Stimulated activated CD8-positive, alpha-beta memory T cell treated with anti-CD3 and anti-CD28 coated beads, Interleukin-4, amount 100 ng/mL, for 1 hour (primary cell): Measurements from ENCODE around the gene SMTNL1.

ENCODE experiments used
- DNase-seq, 2 donors: peaks; one replicate each; pipeline ENCODE4 v3.0.0-alpha.2; 2020; ENCODE audit warnings: low read depth in 2 of 2, low spot score in 1 of 2

Gene SMTNL1

DNA sequence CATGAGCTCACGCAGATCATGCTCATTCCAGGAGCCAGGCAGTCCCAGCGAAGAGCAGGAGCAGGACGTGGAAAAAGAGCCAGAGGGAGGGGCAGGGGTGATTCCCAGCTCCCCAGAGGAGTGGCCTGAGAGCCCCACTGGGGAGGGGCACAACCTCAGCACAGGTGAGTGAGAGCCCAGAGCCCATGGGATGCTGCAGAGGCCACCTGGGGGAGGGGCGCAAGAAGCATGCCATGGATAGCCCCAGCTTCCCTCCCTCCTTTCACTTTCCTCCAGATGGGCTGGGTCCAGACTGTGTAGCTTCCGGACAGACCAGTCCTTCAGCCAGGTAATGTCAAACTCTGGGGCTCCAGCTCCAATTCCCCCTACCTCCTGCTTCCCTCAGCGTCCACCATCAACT, 6.2 kb downstream of the SMTNL1 start:
- DNase-seq = no peak

DNA sequence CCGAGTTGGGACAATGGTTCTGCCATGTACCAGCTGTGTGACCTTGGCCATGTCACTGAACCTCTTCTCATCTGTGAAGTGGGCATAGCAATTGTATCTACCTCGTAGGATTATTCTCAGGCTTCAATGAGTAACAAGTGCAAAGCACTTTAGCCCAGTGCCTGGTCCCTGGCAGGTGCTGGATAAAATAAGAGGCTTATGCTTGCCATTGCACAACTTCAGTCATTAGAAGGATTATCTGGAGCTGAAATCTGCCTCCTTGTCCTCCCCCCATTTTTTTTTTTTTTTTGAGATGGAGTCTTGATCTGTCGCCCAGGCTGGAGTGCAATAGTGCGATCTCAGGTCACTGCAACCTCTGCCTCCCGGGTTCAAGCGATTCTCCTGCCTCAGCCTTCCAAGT, 7.2 kb downstream of the SMTNL1 start:
- no peak for DNase-seq

DNA sequence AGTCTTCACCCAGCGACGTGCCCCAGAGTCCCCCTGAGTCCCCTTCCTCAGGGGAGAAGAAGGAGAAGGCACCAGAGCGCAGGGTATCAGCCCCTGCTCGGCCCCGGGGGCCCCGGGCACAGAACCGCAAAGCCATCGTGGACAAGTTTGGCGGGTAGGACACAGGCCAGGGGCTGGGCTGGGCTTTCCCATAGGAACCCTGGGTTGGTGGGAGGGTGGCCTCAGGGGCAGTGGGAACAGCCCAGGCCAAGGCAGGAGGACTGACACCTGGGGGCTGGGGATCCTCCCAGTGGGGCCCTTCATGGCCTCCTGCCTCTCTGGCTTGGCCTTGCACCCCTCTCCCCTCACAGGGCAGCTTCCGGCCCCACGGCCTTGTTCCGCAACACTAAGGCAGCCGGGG, 8.5 kb downstream of the SMTNL1 start:
- DNase-seq = no peak

DNA sequence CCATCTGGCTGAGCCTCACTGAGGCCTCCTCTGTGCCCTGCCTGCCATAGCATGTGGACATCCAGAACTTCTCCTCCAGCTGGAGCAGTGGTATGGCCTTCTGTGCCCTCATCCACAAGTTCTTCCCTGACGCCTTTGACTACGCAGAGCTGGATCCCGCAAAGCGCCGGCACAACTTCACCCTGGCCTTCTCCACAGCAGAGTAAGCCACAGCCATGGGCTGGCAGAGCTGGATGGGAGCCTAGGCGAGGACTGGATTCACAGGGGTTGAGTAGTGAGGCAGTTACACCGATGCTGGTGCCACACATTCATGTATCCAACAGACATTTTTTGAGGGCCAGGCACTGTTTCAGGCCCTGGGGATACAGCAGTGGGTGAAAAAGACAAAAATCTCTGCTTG, 9.1 kb downstream of the SMTNL1 start:
- no peak for DNase-seq

DNA sequence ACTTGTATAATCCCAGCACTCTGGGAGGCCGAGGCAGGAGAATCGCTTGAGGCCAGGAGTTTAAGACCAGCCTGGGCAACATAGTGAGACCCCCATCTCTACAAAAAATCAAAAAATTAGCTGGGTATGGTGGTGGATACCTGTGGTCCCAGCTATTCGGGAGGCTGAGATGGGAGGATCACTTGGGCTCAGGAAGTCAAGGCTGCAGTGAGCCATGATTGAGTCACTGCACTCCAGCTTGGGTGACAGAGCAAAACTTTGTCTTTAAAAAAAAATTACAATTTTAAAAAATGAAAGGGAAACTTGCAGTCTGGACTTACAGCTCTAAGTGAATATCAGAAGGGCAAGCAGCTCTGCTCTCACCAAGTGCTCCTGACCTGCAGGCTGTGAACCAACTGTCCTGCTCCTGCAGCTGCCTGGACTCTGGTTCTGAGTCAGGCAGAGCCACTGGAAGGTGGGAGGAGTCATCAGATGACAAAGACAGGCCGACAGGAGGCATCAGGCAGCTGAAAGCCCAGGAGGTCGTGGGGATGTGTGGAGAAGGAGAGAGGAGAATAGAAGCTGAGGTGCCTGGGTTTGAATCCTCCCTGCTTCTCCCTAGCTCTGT, 9.6 kb downstream of the SMTNL1 start:
- DNase-seq = no peak

DNA sequence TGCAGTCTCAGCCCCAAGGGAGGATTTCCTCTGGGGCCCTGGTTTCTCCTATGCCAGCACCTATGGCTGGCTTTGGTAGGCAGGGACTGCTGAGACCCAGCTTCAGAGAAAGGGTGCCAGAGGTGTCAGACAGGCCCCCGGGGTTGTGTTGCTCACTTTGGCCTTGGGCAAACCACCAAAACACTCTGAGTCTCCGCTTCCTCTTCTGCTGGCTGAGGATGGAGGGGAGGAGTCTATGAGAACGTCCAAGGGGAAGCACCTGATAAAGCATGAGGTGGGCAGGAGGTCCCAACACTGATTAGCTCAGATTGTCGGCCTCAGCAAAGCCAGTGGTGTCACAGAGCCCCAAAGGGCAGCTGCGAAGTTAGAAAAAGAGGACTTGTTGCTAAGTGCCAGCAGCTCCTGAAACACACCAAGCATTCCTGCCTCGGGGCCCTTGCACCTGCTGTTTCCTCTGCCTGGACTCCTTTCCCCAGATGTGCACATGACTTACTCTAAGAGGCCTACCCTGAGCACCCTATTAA, 10.5 kb downstream of the SMTNL1 start:
- DNase-seq = no peak

DNA sequence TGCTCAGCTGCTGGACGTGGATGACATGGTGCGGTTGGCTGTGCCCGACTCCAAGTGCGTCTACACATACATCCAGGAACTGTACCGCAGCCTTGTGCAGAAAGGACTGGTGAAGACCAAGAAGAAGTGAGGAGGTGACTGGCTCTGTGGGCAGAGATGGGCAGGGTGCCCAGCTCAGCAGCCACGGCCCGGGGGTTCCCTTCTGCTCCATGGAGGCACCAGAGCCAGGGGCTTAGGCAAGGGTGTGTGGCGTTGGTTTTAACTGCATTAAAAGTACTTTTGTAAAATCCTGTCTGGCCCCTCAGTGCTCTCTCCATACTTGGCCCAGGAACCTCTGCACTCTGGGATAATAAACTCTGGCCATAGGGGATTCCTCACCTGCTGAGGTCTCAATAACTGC, 12.6 kb downstream of the SMTNL1 start:
- no peak for DNase-seq

DNA sequence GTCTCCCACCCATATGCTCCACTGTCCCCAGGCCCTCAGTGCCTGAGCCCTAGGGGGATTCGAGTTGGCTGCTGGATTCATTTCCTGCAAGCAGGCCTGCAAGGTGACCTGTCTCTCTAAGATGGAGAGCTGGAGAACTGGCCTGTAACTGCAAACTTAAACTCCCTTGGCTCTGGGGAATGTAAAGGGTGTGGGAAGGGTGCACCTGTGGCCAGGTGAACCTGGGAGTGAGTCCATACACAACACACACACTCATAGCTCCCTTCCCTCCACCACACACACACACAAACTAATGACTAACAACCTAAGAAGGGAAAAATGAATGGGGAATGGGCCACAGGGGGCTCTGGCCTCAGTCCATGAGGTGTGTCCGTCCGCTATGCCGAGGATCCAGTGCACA, 14.5 kb downstream of the SMTNL1 start:
- DNase-seq = no peak

DNA sequence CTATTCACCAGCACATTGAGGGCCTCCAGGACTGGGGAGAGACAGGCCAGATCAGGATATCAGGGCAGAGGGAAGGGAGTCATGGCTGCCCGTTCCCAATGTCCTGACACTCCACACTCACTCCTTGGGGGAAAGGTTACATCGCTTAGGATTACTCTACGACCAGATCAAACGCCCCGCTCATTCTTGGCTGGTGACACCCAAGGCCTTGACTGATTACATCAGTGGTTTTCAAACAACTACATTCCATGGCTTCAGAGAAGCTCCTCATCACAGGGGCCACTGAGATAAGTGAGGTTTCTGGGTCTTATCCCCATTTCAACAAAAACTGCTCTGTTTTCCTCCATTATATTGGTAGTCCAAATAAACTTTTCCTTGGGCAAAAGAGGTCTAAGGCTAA, 15.1 kb downstream of the SMTNL1 start:
- DNase-seq = no peak

DNA sequence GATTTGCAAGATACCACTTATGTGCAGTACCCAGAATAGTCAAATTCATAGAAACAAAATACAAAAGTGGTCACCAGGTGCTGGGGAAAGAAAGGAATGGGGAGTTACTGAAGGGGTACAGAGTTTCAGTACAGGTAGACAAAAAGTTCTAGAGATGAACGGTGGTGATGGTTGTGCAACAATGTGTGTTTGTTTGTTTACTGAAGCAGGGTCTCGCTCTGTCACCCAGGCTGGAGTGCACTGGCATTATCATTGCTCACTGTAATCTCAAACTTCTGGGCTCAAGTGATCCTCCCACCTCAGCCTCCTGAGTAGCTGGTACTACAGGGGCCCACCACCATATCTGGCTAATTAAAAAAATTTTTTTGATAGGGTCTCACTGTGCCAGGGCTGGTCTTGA, 18.0 kb downstream of the SMTNL1 start:
- DNase-seq = no peak

DNA sequence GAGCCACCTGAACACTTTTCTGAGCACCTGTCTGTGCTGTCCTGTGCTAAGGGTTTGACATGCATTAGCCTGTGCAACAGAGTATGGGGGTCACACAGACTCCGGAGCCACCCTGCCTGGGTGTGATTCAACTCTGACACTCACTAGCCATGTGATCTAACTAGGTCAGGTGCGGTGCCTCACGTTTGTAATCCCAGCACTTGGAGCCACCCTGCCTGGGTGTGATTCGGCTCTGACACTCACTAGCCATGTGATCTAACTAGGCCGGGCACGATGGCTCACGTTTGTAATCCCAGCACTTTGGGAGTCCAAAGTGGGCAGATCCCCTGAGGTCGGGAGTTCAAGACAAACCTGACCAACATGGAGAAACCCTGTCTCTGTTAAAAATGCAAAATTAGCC, 18.6 kb downstream of the SMTNL1 start:
- DNase-seq = no peak

DNA sequence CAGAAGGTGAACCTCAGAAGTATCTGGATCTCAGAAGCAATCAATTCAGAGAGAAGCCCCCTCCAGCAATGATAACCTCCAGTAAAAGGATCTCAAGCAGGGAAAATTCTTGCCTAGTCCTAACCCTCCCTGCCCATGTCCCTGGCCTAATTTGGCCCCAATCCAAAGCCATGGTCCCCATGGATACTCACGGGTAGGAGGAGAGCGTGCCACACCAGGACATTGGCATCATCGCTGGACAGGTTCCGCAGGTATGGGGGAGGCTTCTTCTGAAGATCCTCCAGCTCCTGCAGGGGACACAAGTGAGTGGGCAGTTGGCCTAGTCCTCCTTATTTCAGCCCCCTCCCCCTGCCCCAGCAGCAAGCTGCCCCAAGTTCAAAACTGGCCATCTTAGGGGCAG, 22.8 kb downstream of the SMTNL1 start:
- no peak for DNase-seq

DNA sequence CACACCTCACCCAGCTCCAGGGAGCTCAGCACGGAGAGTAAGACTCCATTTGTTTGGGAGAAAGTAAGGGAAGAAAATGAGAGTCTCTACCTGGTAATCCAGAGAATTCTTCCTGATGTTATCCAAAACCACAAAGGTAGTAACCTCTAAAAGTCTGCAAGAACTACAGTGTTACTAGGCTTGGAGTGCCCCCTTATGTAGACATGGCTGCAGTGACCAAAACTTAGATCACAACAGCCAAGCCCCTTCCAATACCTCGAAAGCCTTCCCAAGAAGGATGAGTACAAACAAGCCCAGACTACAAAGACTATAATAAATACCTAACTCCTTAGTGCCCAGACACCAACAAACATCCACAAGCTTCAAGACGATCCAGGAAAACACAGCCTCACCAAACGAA, 25.2 kb downstream of the SMTNL1 start:
- DNase-seq = no peak

DNA sequence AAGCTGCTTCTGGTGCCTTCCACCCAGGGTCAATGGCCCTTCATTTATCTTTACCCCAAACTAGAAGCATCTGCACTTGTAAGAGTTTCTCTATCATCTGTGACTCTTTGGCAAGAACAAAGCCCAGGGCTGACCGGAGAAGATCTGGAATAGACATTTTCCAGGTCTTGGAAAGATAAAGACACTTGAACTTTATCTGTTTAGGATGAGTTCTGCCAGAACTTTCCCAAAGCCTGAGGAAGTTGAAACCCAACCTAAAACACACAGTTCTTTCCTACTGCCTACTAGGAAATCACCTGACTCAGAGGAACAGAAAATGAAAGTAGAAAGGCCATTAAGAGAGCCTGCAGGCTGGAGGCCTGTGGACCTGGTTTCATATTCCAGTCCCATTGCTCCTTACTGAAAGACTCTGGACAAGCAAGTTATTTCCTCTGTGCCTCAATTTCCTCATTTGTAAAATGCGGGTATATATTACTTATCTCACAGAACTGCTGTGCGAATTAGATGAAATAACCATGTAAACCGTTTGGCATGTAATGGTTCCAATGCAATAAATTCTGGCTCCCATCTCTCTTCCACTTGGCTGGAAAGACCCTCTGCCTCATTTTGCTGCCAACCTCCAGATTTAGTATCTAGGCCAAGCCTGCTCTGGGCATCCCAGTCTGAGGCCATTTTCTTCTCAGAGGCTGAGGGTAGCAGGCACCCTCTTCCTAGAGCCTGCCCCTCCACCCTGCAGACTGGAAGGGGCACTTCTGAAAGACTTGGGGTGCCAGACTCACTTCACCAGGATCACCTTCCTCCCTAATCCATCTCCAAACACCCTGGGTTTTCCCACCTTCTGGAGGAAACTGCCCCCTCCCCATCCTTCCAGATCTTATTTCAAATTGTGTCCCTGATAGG, 28.9 kb downstream of the SMTNL1 start:
- DNase-seq = no peak

DNA sequence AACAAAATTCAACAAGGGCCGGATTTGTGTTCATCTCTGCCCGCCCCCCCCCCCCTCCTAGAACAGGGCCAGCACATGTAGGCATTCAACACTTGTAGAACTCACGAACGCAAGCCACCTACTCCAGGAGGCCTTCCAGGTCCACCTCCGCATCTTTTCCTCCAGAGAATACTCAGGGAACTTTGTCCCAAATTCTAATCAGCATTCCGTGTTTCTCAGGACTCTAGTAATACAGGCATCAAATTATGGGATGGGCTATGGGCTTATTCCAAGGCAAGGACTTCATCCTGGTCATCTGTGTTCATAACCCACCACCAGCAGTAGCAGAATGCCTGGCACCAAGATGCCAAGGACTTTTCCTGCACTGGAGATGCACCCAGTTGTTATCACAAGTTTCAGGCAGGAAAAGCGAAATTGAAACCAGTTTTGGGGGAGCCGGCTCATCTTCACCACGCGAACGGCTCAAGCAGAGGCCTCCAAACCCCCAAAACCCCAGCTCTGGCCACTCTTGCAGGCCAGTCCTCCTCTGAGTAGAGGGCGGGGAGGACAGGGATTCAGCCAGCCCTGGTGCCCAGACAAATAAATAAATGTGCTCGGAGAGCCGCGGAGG, 29.6 kb downstream of the SMTNL1 start:
- no peak for DNase-seq

DNA sequence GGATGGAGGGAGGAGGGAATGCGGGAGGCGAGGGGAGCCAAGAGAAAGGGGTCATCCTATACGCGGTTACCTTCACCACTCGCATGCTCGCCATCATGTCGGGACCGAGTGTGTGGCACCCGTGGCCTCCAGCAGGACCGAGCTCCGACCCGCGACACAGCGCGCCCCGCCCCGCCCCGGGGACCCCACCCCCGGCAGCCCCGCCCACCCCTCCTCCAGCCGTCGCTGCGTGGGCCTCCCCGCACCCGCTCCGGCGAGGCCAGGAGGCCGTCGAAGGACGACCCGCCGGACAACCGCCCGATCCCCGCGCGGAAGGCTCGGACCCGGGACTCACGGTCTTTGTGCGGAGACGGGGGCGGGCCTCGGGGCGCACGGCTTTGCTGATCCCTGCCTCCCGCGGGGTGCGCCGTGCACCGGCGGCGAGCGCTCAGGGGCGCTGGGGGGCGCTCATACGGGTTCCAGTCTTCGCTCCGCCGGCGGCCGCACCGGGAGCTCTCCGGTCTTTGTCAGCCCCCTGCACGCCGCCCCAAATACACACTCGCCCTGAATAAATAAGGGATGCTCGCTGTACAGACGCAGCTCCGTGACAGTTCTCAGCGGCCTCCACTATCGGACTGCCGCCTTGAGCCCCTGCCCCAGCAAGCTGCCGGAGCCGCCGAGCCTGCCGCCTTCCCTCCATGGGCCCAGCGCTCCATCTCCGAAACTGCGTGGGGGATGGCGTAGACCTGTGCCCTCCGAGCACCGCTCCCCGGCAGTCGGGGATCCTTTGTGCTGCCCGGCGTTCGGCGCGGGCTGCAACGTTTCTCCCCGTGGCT, 30.3 kb downstream of the SMTNL1 start, which contains the start of gene UBE2L6:
Gene UBE2L6, minus strand, starts transcription at position 158 of the 815 bp plus-strand sequence. Its CDS starts 61 bp downstream, at position 97.
- DNase-seq = peak; percentile 26 to 40

DNA sequence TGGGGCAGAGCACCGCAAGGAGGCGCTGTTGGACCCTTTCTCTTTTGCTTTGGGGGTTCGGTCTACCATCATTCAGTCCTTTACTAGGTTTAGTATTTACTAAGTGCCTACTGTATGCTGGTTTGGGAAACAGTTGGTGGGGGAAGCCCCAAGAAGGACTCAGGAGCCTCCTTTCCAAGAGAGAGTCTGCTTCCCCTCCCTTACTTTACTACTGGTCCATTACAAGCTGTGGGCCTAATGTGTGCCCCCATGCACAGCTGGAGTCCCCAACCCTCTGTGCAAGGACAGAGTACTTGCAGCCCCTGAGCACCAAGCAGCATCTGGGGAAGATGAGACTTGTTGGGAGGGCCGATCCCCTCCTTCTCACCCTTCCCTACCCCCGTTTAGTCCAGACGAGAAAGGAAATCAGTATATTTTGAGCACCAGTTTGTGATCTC, 31.0 kb downstream of the SMTNL1 start:
- DNase-seq = peak; percentile 65 to 81

DNA sequence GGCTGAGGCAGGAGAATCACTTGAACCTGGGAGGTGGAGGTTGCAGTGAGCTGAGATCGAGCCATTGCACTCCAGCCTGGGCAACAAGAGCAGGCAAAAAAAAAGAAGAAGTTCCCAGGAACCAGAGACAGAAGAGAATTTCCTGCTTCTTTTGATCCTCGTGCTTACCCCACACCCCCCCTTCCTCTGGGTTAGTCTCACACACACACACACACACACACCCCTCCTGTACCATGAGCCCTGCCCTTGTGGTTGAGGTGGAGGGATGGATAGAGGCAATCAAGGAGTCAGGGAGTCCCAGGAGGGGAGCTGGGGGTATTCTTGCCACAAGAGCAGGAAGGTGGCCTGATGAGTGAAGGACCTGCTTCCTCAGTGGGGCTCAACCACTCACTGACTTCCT, 34.2 kb downstream of the SMTNL1 start:
- DNase-seq = no peak

DNA sequence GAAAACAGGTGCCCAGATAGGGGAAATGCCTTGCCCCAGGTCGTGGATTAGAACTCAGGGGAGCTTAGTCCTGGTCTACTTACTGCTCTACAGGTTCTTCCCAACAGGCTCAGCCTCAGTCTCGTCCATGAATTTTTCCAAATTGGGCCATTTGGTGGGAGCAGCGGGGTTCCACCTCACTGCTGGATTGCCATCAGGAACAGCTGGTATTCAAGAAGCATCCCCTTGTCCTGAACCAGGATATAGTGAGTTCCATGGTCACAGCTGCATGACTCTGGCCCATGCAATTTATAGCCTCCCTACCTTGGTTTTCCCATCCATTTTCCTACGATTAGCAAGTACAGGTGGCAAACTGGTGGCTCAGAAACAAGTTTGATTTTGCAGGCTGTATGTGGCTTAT, 36.7 kb downstream of the SMTNL1 start:
- DNase-seq = no peak

DNA sequence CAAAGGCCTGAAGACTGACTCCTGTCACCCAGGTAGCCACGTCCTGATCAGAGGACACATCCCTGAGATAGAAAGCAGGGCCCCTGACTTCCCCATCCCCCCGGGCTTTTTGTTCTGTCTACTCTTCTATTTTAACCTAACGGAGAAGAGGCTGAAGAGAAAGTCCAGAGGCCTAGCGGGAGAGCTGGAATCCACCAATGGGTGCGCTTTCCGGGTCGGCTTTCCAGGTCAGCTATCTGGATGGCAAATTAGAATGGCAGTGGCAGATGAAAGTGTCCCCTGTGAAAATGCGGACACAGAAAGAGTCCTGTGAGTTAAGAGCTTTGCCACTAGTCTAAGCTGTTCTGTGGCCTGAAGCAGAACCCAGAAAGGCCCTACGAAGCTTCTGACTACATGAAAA, 46.9 kb downstream of the SMTNL1 start:
- no peak for DNase-seq

DNA sequence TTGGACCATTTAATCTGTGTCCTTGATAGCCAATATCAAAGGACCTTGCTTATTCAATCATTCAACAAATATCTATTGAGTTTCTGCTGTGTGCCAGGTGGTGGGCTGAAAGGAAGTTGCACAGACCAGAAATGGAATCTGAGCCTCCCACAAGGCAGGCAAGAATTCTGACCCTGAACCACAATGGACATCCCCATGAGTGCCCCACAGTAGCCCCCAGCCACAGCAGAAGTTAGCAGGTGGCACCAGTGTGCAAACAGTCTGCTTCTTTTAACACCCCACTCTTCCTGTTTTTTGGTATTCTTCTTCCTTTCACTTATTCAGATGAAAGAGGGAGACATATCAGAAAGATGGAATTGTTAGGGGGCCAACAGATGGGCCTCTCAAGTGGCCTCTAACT, 47.9 kb downstream of the SMTNL1 start:
- DNase-seq = no peak
